ENCODE data around the gene PDILT.
"Not testable (repeated sequence)": the region's sequence is repeated elsewhere in the genome, so short reads cannot be mapped to it uniquely, and the experiment has no call there.

Gene PDILT

GRCh38 chr16:20315764-20316163 lies 88.8 kb downstream of the PDILT start:
- no peak for DNase-seq
- TF ChIP-seq GATA1 (IDR thresholded peaks at IDR 0.05; ENCODE audit: low read depth, low read length) (no peak), POLR2A (IDR thresholded peaks at IDR 0.05; ENCODE audit: low read length) (no peak)

- TF ChIP-seq GATA1 (IDR thresholded peaks at IDR 0.05; ENCODE audit: low read depth, low read length), result no peak
- no peak for TF ChIP-seq POLR2A (IDR thresholded peaks at IDR 0.05; ENCODE audit: low read length)
- DNase-seq, result no peak
These were observed 90.0 kb downstream of the PDILT start for GRCh38 chr16:20314575-20314974.

GRCh38 chr16:20313741-20314140 lies 90.8 kb downstream of the PDILT start:
- TF ChIP-seq POLR2A (IDR thresholded peaks at IDR 0.05; ENCODE audit: low read length), result no peak
- TF ChIP-seq GATA1 (IDR thresholded peaks at IDR 0.05; ENCODE audit: low read depth, low read length), result no peak
- no peak for DNase-seq

GRCh38 chr16:20312536-20313095 lies 91.9 kb downstream of the PDILT start:
- DNase-seq, result not testable (repeated sequence)

GRCh38 chr16:20311548-20311947 lies 93.0 kb downstream of the PDILT start:
- DNase-seq, result no peak
- TF ChIP-seq POLR2A (IDR thresholded peaks at IDR 0.05; ENCODE audit: low read length) (no peak), GATA1 (IDR thresholded peaks at IDR 0.05; ENCODE audit: low read depth, low read length) (no peak)

GRCh38 chr16:20310421-20311395 lies 93.8 kb downstream of the PDILT start:
- no peak for DNase-seq
- no peak for TF ChIP-seq POLR2A (IDR thresholded peaks at IDR 0.05; ENCODE audit: low read length)
- TF ChIP-seq GATA1 (IDR thresholded peaks at IDR 0.05; ENCODE audit: low read depth, low read length), result no peak

- no peak for DNase-seq
- TF ChIP-seq GATA1 (IDR thresholded peaks at IDR 0.05; ENCODE audit: low read depth, low read length) (no peak), POLR2A (IDR thresholded peaks at IDR 0.05; ENCODE audit: low read length) (no peak)
These were observed 94.8 kb downstream of the PDILT start for GRCh38 chr16:20309786-20310185.
